Amygdala (tissue), 56 donors: Measurements from ENCODE around the gene CFAP410.
A peak's percentile ranks its signal among the peaks of the same experiment; 100 is the strongest.
"Not testable (repeated sequence)": the region's sequence is repeated elsewhere in the genome, so short reads cannot be mapped to it uniquely, and the experiment has no call there.

Experiments
- DNase-seq, 56 donors: peaks; one replicate each; lab custom pipeline; 2025; lab: John Stamatoyannopoulos, UW

The CFAP410 gene

GRCh38 chr21:44291078-44291935, 47.9 kb downstream of the CFAP410 start:
- DNase-seq, result no peak

- no peak for DNase-seq
These were observed 48.7 kb downstream of the CFAP410 start for GRCh38 chr21:44290327-44291077.

GRCh38 chr21:44289381-44290010, 49.7 kb downstream of the CFAP410 start:
- DNase-seq, result no peak

- no peak for DNase-seq
These were observed 50.7 kb downstream of the CFAP410 start for GRCh38 chr21:44288251-44289110.

- DNase-seq, result no peak
These were observed 52.2 kb downstream of the CFAP410 start for GRCh38 chr21:44286716-44287632.

GRCh38 chr21:44286086-44286715, 53.0 kb downstream of the CFAP410 start:
- no peak for DNase-seq

- DNase-seq, result peak in 1 of 56 donors; percentile 18
These were observed 53.8 kb downstream of the CFAP410 start, which contains the start of gene AIRE for GRCh38 chr21:44285138-44285992. Gene AIRE, plus strand, starts transcription at chr21:44285876. Its CDS starts 131 bp downstream, at chr21:44286007.

- DNase-seq, result no peak
These were observed 55.2 kb downstream of the CFAP410 start for GRCh38 chr21:44283948-44284347.

- not testable (repeated sequence) for DNase-seq
These were observed 55.9 kb downstream of the CFAP410 start for GRCh38 chr21:44283211-44283785.

- no peak for DNase-seq
These were observed 56.8 kb downstream of the CFAP410 start for GRCh38 chr21:44282370-44282769.

GRCh38 chr21:44281801-44282200, 57.4 kb downstream of the CFAP410 start:
- DNase-seq, result no peak

GRCh38 chr21:44279354-44280260, 59.6 kb downstream of the CFAP410 start:
- no peak for DNase-seq
